Measurements from ENCODE around the gene CPEB3. TPM values are rescaled to one million over a fixed set of nuclear protein-coding genes. Genes with fewer than 3 reads are reported as not detected.

Gene CPEB3
- total RNA-seq, 1 donor from 2014 or later: 1.1 TPM

DNA sequence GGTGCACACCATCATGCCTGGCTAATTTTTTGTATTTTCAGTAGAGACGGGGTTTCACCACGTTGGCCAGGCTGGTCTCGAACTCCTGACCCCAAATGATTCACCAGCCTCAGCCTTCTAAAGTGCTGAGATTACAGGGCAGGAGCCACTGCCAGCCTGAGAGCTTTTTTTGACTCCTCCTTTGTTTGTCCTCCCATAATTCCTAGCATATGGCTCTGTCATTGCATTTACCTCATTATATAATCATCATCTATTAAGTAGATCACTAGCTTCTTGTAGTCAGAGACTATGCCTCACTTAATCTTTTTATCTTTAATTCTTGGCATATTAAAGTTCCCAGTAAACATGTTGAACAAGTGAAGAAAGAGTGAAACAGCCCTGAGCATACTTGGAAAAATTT is 82.1 kb downstream of the CPEB3 start:
- Mint-ChIP-seq H3K36me3 (ENCODE audit: low read depth) (no peaks in the 10 kb centered on the region), H3K27ac (ENCODE audit: unreplicated experiment) (no peak overlapping the region), H3K4me1 (ENCODE audit: low read depth) (peaks cover 15% of the 10 kb centered on the region), H3K27me3 (ENCODE audit: low read depth) (no peaks in the 10 kb centered on the region), H3K9me3 (ENCODE audit: low read depth) (no peaks in the 10 kb centered on the region), H3K4me3 (ENCODE audit: unreplicated experiment) (no peak overlapping the region)
- TF ChIP-seq, protein P1, sequence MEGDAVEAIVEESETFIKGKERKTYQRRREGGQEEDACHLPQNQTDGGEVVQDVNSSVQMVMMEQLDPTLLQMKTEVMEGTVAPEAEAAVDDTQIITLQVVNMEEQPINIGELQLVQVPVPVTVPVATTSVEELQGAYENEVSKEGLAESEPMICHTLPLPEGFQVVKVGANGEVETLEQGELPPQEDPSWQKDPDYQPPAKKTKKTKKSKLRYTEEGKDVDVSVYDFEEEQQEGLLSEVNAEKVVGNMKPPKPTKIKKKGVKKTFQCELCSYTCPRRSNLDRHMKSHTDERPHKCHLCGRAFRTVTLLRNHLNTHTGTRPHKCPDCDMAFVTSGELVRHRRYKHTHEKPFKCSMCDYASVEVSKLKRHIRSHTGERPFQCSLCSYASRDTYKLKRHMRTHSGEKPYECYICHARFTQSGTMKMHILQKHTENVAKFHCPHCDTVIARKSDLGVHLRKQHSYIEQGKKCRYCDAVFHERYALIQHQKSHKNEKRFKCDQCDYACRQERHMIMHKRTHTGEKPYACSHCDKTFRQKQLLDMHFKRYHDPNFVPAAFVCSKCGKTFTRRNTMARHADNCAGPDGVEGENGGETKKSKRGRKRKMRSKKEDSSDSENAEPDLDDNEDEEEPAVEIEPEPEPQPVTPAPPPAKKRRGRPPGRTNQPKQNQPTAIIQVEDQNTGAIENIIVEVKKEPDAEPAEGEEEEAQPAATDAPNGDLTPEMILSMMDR (IDR thresholded peaks at IDR 0.05): no peak
- DNase-seq (ENCODE audit: low spot score): no peak

DNA sequence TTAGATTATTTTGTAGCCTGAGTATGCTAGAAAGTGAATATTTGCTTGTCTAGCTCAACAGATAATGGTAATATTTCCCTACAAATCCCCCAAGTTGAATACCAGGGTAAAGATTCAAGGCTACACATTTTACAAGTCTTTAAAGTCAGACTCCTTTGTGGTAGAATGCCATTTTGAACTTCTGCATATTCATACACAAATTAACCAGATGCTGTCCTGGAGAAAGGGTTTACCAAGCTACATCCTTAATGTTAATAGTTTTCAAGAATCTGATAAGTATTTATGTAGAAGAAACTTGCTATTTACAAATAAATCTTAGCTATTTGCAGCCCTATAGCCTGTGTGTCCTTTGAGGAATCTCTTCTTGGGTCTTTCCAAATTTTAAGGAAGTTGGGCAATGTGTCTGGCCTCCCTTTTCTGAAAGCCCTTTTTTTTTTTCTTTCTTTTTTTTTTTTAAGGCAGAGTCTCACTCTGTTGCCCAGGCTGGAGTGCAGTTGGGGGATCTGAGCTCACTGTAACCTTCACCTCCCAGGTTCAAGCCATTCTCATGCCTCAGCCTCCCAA is 82.6 kb downstream of the CPEB3 start:
- no peak overlapping the region for H3K27ac Mint-ChIP-seq (ENCODE audit: unreplicated experiment)
- H3K9me3 Mint-ChIP-seq (ENCODE audit: low read depth): no peaks in the 10 kb centered on the region
- TF ChIP-seq, protein P1 (IDR thresholded peaks at IDR 0.05): no peak
- H3K4me1 Mint-ChIP-seq (ENCODE audit: low read depth): peaks cover 15% of the 10 kb centered on the region
- H3K4me3 Mint-ChIP-seq (ENCODE audit: unreplicated experiment): no peak overlapping the region
- DNase-seq (ENCODE audit: low spot score): no peak
- H3K27me3 Mint-ChIP-seq (ENCODE audit: low read depth): no peaks in the 10 kb centered on the region
- H3K36me3 Mint-ChIP-seq (ENCODE audit: low read depth): no peaks in the 10 kb centered on the region

DNA sequence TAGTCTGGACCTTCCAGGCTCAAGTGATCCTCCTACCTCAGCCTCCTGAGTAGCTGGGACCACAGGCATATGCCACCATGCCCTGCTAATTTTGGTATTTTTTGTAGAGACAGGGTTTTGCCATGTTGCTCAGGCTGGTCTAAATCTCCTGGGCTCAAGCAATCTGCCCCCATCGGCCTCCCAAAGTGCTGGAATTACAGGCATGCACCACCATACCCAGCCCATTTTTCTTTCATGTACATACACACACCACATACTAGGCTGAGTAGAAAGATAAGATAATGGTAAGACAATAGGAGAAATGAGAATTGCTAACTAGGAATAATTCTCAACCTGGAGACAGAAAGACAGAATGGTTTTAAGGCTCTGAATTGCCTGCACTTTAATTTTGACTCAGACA is 83.8 kb downstream of the CPEB3 start:
- H3K4me1 Mint-ChIP-seq (ENCODE audit: low read depth): peaks cover 12% of the 10 kb centered on the region
- H3K36me3 Mint-ChIP-seq (ENCODE audit: low read depth): no peaks in the 10 kb centered on the region
- no peaks in the 10 kb centered on the region for H3K27me3 Mint-ChIP-seq (ENCODE audit: low read depth)
- no peak for DNase-seq (ENCODE audit: low spot score)
- TF ChIP-seq, protein P1 (IDR thresholded peaks at IDR 0.05): no peak
- no peak overlapping the region for H3K4me3 Mint-ChIP-seq (ENCODE audit: unreplicated experiment)
- no peaks in the 10 kb centered on the region for H3K9me3 Mint-ChIP-seq (ENCODE audit: low read depth)
- no peak overlapping the region for H3K27ac Mint-ChIP-seq (ENCODE audit: unreplicated experiment)

- H3K4me1 Mint-ChIP-seq (ENCODE audit: low read depth): peaks cover 2% of the 10 kb centered on the region
- H3K9me3 Mint-ChIP-seq (ENCODE audit: low read depth): no peaks in the 10 kb centered on the region
- TF ChIP-seq, protein P1 (IDR thresholded peaks at IDR 0.05): no peak
- H3K27me3 Mint-ChIP-seq (ENCODE audit: low read depth): no peaks in the 10 kb centered on the region
- no peak overlapping the region for H3K4me3 Mint-ChIP-seq (ENCODE audit: unreplicated experiment)
- peaks cover 1% of the 10 kb centered on the region for H3K36me3 Mint-ChIP-seq (ENCODE audit: low read depth)
- DNase-seq (ENCODE audit: low spot score): no peak
- no peak overlapping the region for H3K27ac Mint-ChIP-seq (ENCODE audit: unreplicated experiment)
These were observed 86.8 kb downstream of the CPEB3 start for GRCh38 chr10:92203919-92204623.

GRCh38 chr10:92202536-92202935 is 88.3 kb downstream of the CPEB3 start:
- H3K4me3 Mint-ChIP-seq (ENCODE audit: unreplicated experiment): no peak overlapping the region
- H3K36me3 Mint-ChIP-seq (ENCODE audit: low read depth): peaks cover 1% of the 10 kb centered on the region
- DNase-seq (ENCODE audit: low spot score): no peak
- no peaks in the 10 kb centered on the region for H3K4me1 Mint-ChIP-seq (ENCODE audit: low read depth)
- TF ChIP-seq, protein P1 (IDR thresholded peaks at IDR 0.05): no peak
- no peak overlapping the region for H3K27ac Mint-ChIP-seq (ENCODE audit: unreplicated experiment)
- no peaks in the 10 kb centered on the region for H3K27me3 Mint-ChIP-seq (ENCODE audit: low read depth)
- no peaks in the 10 kb centered on the region for H3K9me3 Mint-ChIP-seq (ENCODE audit: low read depth)

All from chondrocyte (in vitro differentiated cells).